Measurements from ENCODE around the gene RNF224.
A peak's percentile ranks its signal among the peaks of the same experiment; 100 is the strongest.

The RNF224 gene

DNA sequence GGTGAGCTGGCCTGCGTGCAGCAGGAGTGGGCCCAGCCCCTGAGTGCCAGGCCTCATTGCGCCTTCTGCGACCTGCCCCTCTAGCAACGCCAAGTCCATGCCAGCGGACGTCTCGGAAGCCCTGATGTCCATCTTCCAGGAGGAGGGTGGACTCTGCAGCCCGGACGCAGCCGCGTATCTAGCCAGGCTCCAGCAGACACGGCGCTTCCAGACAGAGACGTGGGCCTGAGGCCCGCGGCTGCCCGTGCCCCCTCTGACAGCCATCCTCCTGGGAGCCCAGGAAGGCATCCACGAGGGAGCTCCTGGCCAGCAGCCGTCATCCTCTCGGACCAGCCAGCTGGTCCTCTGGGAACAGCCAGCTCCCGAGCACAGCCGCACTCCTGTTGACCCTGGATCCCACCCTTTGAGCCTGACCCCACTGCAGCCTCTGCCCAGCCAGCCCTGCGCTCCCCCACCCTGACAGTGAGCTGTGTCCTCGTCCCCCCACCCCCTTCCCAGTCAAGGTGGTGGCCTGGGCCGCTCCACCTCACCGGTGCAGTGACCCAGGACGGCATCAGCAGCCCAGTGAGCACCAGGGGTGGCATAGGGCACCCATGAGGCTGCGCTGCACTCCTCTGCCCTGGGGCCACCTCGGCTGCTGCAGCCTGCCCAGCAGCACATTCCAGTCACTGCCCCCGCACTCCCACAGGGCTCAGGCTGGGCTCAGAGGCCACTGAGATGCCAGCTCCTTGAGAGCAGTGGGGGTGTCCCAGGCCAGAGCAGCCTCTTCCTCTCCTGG, 10.9 kb upstream of the RNF224 start:
- DNase-seq: no peak

DNA sequence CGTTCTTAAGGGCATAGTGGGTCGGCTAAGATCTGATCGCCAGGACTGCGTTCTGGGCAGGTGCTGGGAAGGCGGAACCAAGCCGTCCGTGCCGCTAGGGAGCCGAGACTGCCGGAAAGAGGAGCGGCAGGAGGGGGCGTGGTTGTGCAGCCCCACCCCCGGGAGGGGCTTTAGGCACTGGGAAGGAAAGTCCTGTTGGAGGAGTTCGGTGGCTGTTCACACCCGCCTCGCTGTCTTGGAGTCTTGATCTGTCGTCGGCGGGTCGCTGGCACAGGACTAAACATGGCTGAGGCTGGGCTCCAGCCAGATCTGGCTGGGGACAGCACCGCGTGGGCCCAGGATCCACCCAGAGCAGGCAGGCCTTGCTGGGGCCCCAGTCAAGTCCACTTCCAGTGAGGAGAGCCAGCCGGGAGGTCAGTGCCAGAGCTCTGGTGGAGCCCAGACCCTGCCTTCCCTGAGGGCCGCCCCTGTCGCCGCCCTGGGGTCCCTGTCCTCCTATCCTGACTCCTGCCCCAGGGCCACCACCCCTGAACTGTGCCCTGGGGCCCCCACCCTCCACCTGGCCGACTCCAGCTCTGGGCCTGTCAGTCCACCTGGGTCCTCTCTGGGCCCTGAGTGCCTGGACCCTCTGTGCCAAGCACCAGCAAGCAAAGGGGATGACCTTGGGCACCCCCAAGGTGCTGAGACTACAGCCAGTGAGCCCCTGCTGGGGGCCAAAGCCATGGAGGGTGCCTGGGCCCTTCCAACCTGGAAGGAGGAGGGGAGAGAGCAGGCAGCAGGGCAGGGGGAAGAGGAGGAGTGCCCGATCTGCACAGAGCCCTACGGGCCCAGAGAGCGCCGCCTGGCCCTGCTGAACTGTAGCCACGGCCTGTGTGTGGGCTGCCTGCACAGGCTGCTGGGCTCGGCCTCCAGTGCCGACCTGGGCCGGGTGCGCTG, 9.8 kb upstream of the RNF224 start:
- no peak for DNase-seq

DNA sequence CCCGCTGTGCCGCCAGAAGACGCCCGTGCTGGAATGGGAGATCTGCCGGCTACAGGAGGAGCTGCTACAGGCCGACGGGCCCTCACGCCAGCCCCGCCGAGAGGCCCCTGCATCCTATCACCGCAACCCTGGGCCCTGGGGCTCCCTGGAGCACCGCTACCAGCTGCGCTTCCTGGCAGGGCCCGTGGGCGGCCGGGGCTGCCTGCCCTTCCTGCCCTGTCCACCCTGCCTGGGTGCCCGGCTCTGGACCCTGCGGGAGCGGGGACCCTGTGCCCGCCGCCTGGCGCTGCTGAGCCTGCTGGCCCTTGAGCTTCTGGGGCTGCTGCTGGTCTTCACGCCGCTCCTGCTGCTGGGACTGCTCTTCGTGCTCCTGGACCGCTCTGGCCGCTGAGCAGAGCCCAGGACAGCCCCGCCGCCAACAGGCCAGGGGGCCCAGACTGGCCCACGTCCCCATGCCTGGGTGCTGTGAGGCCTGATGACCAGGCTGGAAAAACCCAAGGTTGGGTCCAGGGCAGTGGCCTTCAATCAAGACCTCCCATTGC, 9.0 kb upstream of the RNF224 start:
- no peak for DNase-seq

DNA sequence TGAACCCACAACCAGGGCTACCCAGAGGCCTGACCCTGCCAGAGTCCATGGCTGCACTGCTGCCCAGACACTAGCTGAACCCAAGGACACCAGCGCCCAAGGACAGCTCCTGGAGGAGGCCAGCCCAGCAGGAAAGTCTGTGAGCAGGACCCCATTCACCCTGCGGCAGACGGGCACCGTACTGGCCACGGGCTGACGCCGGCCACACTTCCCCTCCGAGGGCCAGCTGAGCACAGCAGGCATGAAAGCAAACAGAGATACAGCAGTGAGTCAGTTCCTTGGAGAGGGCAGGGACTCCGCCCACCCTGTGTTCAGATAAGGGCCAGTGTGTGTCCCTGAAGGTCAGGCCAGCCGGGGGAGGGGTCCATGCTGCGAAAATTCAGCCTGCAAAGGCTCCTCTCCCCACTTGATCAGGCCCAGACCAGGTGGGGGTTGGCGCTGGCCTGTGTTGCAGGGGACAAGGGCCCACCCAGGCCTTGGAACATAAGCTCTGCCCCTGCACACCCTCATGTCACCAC, 8.5 kb upstream of the RNF224 start:
- DNase-seq: no peak

DNA sequence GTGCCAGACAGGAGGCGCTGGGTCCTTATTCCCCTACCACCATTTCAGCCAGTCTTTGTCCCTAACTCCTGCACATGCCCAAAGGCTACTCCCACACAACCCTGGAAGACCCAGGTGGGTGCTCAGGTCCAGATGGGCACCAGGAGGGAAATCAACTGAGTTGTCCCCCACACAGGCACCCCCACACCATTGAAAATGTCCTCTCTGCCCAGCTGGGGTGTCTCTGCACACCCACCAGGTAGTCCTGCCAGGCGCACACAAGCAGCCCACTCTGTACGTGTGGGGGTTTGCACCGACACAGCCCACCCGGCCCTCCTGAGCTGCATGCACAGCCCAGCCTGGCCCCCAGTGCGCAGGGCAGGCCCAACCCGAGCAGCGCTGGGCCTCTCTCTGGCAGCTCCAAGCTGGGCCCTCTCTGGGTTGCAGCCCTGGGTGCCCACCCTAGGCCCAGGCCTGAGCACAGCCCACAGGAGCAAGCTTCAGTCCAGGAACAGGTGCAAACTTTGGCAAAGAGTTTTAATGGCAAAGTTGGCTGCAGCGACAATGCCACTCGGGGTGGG, 7.5 kb upstream of the RNF224 start:
- no peak for DNase-seq

DNA sequence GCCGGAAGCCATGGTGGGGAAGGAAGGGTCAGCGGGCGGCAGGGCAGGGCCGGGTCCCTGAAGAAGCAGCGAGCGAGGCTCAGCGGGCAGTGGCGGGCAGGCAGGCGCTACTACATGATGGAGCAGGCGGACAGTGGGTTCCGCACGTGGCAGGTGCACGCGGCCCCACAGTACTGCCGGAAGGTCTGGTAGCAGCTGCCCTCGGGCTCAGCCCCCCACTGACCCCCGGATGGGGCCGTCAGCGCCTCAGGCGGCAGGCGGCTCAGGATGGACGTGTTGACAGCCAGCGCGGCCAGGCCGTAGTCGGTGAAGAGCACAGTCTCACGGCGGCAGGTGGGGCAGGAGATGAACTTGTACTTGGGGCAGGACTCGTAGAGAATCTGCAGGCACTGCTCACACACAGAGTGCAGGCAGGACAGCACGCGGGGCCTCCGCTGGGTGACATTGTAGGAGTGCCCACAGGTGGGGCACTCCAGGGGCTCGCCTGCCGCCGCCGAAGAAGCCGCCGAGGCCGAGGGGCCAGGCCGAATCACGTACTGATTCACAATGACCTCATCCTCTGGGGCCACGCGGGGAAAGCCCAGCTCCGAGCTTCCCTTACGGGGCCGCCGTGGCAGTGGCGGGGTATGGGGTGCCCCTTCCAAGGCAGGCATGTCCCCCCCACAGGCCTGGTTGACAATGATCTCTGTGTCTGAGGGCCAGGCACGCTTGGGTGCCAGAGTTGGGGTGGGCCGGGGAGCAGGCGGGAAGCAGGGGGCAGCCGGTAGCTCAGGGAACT, 6.8 kb upstream of the RNF224 start:
- DNase-seq: no peak

DNA sequence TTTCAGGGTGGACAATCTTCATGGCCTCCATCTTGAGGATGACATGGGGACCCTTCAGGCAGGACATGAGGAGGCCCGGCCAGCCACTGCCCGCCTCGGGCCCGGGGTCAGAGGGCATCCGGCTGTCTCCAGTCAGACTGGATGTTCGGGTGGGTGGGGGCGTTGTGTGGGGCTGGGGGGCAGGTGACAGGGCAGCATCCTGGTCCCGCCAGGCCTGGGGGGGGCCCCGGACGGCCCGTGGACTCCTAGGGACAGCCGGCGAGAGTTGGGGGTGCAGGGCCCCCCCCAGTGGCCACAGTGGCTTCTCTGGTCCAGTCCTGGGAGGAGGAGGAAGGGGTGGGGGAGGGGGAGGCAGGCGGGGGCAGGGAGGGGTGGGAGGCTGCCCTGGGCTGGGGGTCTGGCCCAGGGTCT, 6.2 kb upstream of the RNF224 start:
- no peak for DNase-seq

DNA sequence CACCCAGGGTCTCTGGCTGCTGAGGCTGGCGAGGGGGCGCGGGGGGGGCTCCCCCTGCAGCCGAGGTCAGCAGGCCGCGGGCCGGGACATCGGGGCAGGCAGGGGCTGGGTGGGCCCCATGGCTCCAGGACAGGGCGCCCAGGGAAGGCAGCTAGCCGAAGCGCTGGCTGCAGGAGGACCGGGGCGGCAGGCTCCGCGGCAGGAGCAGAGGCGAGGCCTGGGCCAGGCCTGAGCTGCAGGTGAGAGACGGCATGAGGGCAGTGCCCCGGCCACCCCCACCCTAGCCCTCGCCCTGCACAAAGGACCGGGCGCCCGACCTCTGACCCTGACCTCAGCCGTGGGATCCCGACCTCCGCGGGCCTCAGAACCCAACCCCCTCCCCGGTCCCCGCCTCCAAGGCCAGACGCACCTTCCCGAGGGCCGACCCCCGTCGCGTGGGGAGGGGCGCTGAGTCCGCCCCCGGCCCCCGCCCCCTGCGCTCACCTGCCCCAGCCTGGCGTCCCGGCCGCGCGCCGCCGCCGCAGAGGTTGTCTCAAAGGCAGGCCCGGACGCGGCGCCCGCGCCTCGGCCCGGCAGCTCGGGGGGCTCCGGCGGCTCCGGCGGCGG, 5.7 kb upstream of the RNF224 start:
- DNase-seq: peak; percentile 10

DNA sequence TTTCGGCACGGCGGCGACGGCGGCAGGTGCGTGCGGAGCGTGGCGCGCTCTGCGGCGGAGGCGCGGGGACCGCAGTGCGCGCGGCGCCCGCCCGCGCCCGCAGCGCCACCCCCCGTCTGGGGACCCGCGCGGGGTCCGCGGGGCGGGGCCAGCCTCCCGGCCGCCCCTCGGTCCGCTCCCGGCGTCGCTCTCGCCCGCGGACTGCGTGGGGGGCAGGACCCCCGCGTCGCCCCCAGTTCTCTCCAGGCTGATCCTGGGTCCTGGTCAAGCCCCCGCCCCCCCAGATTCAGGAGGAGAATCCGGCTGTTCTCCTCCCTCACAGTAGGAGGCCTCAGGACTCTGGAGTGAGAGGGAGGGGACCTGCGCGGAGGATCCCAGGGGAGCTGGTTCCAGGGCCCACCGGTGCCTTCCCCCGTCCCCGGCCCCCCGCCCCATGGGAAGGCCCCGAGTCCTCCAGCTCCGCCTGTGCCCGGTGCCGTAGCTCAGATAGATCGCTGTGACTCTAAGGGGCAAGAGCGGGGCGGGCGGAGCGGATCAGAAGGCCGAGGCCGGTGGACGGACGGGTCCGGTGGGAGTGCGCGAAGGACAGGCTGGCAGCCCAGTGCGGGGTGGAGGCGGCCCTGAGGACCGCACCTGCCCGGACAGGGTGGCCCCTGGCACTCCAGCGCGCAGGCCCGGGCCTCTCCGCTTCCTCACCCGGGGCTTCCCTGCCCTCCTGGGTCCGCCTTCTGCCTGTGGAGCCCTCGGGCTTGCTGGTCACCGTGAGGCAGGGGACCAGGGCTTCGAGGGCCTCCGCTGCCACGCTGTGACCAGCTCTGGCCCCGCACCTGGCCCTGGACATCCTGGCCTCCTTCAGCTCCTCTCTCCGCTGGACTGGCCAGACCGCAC, 4.9 kb upstream of the RNF224 start, which contains the start of gene RNF208:
RNF208 (minus strand) TSS at position 51 of the 888 bp plus-strand sequence. CDS start 1,028 bp downstream, outside the sequence.
- no peak for DNase-seq

DNA sequence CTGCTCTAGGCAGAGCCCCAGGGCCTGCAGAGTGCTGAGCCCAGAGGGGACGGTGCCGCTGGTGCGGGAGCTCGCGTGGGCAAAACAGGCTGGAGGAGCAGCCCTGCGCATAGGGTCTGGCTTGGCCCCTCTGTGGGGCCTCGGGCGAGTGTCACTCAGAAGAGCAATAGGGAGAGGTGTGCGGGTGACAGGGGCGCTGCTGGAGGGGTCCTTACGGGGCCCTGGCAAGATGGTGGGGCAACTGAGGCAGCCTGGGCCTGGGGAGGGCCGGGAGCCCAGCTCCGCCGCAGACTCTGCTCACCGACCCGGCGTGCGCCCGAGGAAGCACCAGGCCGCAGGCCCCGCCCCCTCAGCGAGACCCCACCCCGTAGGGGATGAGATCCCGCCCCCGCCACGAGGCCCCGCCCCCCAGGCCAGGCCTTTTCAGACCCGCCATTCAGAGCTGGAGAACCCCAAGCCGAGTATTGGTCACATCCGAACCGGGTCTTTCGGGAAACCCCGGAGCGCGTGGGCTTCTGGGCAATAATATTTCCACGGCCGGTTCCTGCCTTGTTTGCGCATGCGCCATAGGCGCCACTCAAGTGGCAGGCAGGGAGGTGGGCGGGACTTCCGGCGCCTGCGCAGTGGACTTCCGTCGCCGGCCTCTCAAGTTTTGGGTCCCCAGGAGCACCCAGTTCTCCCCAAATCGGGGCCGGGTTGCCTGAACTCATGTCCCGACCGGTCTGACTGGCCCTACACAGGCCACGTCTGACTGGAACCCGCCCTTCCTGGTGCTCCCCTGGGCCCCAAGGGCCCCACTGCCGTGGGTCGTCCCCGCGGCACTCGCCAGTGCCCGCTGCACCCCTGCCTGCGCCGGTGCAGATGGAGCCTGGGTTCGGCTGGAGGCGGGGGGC, 4.0 kb upstream of the RNF224 start:
- peak; percentile 93 for DNase-seq

DNA sequence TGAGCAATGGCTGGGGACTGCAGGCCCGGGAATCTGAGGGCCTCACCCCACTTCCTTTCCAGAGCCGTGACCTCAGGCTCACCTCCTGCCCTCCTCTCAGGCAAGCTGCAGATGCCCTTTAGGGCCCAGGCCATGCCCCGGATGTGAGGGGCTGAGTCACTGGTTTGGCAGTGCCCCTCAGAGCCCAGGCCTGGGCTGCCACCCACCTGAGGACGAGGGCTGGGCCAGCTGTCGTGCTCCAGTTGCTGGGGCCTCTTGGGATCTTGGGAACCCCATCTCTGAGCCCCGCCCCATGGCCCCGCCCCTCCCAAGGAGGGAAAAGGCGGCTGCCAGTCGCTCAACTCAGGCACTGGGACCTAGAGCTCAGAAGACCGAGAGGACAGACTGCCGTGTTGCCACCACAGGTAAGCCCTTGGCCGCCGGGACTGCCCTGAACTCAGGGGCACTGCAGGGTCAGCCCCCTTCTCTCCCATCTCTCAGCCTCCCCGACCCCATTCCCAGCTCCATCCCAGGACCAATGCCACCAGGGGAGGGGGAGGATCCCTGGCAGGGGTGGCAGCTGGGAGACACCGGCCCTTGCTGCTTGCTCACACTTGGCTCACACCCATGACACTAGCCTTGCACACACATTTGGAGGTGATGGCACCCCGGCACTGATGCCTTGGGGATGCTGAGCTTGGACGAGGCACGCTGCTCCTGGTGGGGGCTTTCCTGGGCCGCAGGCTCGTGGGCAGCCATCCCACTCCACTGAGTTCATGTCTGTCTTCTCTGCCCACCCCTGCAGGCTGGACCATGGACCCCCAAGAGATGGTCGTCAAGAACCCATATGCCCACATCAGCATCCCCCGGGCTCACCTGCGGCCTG, 2.2 kb upstream of the RNF224 start, which contains the start of gene CYSRT1:
CYSRT1 (plus strand) TSS at position 345 of the 865 bp plus-strand sequence; CDS start at position 793, 448 bp downstream.
- no peak for DNase-seq

DNA sequence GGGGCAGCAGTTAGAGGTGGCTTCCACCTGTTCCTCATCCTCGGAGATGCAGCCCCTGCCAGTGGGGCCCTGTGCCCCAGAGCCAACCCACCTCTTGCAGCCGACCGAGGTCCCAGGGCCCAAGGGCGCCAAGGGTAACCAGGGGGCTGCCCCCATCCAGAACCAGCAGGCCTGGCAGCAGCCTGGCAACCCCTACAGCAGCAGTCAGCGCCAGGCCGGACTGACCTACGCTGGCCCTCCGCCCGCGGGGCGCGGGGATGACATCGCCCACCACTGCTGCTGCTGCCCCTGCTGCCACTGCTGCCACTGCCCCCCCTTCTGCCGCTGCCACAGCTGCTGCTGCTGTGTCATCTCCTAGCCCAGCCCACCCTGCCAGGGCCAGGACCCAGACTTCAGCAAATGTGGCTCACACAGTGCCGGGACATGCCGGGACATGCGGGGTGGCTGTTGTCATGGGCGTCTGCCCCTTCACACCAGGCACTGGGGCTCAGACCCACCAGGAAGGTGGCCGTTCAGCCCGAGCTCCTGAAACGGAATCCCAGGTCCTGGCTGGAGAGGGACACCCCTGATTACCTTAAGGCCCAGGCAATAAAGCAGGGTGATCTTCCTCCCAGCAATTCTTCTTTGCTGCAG, 1.5 kb upstream of the RNF224 start:
- DNase-seq: no peak

DNA sequence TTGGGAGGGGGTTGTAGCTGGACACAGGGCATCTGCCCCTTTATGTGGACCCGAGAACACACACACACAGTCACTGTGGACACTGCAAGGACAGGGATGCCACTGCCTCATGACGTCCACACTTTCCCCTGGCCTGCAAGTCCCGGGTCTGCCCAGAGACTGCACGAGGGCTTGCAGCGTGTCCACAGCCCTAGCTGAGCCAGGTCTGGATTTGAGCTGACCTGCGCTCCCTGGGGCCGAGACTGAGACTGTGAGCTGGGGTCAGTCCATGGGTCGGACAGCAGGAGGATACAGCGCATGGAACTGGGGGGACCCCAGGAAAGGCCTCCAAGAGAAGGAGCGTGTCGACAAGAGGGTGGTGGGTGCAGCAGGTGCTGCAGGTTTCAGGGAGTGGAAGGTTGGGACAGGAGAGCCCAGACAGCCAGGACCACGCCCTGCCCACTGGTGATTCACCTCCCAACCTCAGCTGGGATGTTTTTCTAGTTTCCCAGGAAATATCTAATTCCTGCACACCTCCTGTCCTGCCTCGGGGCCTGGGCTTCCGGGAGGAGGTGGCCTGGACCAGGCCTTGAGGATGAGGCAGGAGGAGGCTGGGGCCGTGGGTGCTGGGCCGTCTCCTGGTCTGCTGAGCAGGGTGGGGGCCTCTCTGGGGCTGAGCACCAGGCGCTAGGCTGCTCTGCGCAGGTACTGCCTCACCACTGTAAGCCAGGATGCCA, 806 bp upstream of the RNF224 start:
- no peak for DNase-seq

DNA sequence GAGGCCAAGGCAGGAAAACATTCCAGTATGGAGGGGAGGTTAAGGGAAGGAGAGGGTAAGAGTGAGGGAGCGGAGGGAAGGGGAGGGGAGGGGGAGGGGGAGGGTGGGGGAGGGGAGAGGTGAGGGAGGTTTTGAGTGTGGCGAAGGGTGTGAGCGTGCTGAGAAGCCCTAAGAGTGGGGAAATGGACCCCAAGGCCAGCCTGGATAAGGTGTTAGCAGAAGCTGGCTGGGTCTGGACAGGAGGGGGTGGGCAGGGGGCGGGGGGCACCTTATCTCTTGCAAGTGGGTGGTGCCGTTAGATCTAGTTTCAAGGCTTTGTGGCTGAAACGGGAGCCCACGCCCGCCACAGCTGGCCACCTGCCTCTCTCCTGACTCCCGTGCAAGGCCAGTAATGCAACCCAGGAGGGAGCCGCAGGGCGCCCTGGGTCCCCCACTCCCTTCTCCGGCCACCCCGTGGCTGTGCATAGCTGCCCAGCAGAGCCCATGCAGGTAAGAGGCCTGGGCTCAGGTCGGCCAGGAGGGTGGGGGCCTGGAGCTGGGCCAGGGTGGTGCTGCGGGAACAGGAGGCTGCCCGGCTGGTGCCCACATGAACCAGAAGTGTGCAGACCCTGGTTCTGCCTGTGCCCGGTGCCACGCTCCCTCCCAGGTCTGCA, 677 bp downstream of the RNF224 start:
- DNase-seq: no peak

DNA sequence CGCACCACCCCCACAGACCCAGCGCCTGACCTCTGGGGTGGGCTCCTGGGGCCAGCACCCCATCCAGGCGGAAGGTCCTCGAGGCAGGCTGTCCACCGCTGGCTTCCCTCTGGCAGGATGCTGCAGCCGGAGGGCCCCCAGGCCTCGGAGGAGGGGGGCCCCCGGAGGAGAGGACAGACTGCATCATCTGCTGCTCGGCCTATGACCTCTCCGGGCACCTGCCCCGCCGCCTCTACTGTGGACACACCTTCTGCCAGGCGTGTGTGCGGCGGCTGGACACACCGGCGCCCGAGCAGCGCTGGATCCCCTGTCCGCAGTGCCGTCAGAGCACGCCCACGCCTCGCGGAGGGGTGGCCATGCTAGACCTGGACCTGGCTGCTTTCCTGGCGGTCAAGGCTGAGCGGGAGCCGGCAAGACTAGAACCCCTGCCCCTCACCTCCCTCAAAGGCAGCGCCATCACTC, 1.2 kb downstream of the RNF224 start:
- DNase-seq: no peak
